HEK293 (cell line): ENCODE results near the gene CDAN1.
"Not testable (repeated sequence)": the region's sequence is repeated elsewhere in the genome, so short reads cannot be mapped to it uniquely, and the experiment has no call there.

Source experiments
- CTCF ChIP-seq: fragments of 450-650 bp; formaldehyde crosslinking; IDR thresholded peaks from 2 replicates; pipeline ENCODE4 v1.5.1; 2016; ENCODE audit warnings: missing biosample characterization, missing genetic modification characterization
- PRDM2 ChIP-seq: fragments of 450-650 bp; formaldehyde crosslinking; IDR thresholded peaks from 2 replicates; pipeline ENCODE4 v1.5.1; 2016; ENCODE audit warnings: missing biosample characterization, missing genetic modification characterization, borderline replicate concordance
- ZBTB7A ChIP-seq: fragments of 450-650 bp; formaldehyde crosslinking; IDR thresholded peaks from 2 replicates; pipeline ENCODE4 v1.5.1; 2016; ENCODE audit warnings: low read depth, missing biosample characterization, missing genetic modification characterization
- ZNF169 ChIP-seq: fragments of 450-650 bp; formaldehyde crosslinking; IDR thresholded peaks from 2 replicates; pipeline ENCODE4 v1.5.1; 2016; ENCODE audit warnings: missing biosample characterization, missing genetic modification characterization
- ZNF302 ChIP-seq: fragments of 450-650 bp; formaldehyde crosslinking; IDR thresholded peaks from 2 replicates; pipeline ENCODE4 v1.5.1; 2016; ENCODE audit warnings: missing biosample characterization, missing genetic modification characterization, low read depth
- ZNF449 ChIP-seq: fragments of 450-650 bp; formaldehyde crosslinking; IDR thresholded peaks from 2 replicates; pipeline ENCODE4 v1.5.1; 2017; ENCODE audit warnings: missing biosample characterization, mild to moderate bottlenecking, missing genetic modification characterization, moderate library complexity
- ZNF670 ChIP-seq: fragments of 450-650 bp; formaldehyde crosslinking; IDR thresholded peaks from 2 replicates; pipeline ENCODE4 v1.5.1; 2016; ENCODE audit warnings: missing biosample characterization, missing genetic modification characterization, low read depth
- TF ChIP-seq, protein P1 (sequence below): fragments of 450-650 bp; formaldehyde crosslinking; IDR thresholded peaks from 2 replicates; pipeline ENCODE4 v1.5.1; 2016; ENCODE audit warnings: missing biosample characterization, missing genetic modification characterization
- TF ChIP-seq, protein P2 (sequence below): fragments of 450-650 bp; formaldehyde crosslinking; IDR thresholded peaks from 2 replicates; pipeline ENCODE4 v1.5.0; 2017; ENCODE audit warnings: missing biosample characterization, missing genetic modification characterization, borderline replicate concordance

DNA sequence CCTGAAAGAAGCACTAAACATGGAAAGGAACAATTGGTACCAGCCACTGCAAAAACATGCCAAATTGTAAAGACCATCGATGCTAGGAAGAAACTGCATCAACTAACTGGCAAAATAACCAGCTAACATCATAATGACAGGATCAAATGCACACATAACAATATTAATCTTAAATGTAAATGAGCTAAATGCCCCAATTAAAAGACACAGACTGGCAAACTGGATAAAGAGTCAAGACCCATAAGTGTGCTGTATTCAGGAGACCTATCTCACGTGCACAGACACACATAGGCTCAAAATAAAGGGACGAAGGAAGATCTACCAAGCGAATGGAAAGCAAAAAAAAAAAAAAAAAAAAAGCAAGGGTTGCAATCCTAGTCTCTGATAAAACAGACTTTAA is 29.2 kb upstream of the CDAN1 start:
- TF ChIP-seq ZNF449; PRDM2; ZNF670 (tag by site-specific recombination); ZNF169 (tag by site-specific recombination); ZNF302; CTCF; ZBTB7A (tag by site-specific recombination): not testable (repeated sequence)
- TF ChIP-seq, protein P1, sequence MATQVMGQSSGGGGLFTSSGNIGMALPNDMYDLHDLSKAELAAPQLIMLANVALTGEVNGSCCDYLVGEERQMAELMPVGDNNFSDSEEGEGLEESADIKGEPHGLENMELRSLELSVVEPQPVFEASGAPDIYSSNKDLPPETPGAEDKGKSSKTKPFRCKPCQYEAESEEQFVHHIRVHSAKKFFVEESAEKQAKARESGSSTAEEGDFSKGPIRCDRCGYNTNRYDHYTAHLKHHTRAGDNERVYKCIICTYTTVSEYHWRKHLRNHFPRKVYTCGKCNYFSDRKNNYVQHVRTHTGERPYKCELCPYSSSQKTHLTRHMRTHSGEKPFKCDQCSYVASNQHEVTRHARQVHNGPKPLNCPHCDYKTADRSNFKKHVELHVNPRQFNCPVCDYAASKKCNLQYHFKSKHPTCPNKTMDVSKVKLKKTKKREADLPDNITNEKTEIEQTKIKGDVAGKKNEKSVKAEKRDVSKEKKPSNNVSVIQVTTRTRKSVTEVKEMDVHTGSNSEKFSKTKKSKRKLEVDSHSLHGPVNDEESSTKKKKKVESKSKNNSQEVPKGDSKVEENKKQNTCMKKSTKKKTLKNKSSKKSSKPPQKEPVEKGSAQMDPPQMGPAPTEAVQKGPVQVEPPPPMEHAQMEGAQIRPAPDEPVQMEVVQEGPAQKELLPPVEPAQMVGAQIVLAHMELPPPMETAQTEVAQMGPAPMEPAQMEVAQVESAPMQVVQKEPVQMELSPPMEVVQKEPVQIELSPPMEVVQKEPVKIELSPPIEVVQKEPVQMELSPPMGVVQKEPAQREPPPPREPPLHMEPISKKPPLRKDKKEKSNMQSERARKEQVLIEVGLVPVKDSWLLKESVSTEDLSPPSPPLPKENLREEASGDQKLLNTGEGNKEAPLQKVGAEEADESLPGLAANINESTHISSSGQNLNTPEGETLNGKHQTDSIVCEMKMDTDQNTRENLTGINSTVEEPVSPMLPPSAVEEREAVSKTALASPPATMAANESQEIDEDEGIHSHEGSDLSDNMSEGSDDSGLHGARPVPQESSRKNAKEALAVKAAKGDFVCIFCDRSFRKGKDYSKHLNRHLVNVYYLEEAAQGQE (tag by site-specific recombination), result not testable (repeated sequence)
- TF ChIP-seq, protein P2, sequence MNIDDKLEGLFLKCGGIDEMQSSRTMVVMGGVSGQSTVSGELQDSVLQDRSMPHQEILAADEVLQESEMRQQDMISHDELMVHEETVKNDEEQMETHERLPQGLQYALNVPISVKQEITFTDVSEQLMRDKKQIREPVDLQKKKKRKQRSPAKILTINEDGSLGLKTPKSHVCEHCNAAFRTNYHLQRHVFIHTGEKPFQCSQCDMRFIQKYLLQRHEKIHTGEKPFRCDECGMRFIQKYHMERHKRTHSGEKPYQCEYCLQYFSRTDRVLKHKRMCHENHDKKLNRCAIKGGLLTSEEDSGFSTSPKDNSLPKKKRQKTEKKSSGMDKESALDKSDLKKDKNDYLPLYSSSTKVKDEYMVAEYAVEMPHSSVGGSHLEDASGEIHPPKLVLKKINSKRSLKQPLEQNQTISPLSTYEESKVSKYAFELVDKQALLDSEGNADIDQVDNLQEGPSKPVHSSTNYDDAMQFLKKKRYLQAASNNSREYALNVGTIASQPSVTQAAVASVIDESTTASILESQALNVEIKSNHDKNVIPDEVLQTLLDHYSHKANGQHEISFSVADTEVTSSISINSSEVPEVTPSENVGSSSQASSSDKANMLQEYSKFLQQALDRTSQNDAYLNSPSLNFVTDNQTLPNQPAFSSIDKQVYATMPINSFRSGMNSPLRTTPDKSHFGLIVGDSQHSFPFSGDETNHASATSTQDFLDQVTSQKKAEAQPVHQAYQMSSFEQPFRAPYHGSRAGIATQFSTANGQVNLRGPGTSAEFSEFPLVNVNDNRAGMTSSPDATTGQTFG (tag by site-specific recombination), result not testable (repeated sequence)
